ENCODE data around the gene XRCC6.
"Not testable (repeated sequence)": the region's sequence is repeated elsewhere in the genome, so short reads cannot be mapped to it uniquely, and the experiment has no call there.

The XRCC6 gene

DNA sequence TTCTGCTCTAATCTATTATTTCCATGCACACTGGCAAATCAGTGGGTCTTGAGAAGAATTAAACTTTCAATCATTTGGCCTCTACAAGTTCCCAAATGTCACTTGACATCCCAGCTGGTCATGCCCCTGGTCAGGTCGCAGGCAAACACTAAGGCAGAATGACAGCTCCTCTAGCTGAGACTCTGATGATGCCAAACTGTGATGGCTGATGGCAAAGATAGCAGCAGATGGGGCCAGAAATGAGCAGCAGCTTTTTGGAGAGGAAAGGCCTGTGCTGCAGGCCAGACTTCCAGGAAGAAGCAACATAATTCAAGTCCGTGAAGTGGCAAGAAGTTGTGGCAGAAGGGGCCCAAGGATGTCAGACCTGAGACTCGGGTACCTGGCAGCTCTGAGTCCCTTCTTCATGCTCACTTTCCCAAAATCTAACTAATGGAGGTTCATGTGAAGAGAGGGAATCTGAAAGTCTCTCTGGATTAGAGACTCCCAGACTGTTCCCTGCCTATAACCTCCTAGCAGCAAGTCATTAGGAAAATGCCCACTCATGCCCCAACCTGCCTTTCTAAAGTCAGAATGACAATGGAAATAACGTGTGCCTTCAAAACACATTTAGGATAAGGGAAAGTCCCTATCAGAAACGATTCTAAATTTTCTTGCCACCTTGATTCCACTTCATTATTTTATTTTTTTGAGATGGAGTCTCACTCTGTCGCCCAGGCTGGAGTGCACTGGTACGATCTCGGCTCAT lies 22.0 kb upstream of the XRCC6 start:
- no peak for DNase-seq

DNA sequence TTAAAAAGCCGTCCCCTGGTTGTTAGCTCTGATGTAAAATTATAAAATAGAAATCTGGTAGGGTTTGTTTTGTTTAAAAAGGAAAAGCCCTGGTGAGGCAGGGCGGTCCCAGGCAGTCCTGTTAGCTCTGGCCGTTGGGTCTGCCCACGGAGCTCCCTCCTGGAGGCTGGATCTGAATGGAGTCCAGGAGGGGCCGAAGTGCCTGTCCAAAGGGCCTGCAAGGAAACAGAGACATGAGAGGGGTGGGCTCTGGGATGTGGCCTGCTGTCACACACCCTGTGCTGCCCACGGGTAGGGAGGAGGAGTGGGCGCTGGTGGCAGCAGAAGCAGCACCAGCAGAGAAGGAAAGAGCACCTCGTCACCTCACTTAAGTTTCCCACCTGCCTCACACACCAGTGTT lies 20.1 kb upstream of the XRCC6 start:
- DNase-seq, result no peak

- DNase-seq, result no peak
Observed at GRCh38 chr22:41603873-41604332, 17.2 kb upstream of the XRCC6 start.

- no peak for DNase-seq
Observed at GRCh38 chr22:41608386-41608785, 12.7 kb upstream of the XRCC6 start.

DNA sequence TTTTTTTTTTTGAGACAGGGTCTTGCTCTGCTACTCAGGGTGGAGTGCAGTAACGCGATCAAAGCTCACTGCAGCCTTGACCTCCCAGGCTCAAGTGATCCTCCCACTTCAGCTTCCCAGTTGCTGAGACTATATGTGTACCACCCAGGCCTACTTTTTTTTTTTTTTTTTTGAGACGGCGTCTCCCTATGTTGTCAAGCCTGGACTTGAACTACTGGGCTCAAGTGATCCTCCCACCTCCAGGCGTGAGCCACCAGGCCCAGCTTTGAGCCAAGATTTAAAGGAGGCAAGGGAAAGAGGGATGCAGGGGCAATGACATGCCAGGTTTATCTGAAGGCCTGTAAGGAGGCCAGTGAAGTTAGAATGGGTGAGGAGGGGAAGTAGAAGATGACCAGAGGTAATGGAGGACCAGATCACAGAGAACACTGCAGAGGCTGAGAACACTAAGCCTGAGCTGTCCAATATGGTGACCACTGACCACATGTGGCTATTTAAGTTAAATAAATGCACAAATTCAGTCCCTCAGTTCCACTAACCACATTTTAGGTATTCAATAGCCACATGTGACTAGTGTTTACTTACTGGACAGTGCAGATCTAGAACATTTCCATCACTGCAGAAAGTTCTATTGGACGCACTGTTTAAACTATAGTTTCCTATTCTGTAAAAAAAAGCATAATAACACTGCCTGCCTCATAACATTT lies 8.3 kb upstream of the XRCC6 start:
- DNase-seq, result no peak

GRCh38 chr22:41613456-41613855 lies 7.6 kb upstream of the XRCC6 start:
- no peak for DNase-seq

DNA sequence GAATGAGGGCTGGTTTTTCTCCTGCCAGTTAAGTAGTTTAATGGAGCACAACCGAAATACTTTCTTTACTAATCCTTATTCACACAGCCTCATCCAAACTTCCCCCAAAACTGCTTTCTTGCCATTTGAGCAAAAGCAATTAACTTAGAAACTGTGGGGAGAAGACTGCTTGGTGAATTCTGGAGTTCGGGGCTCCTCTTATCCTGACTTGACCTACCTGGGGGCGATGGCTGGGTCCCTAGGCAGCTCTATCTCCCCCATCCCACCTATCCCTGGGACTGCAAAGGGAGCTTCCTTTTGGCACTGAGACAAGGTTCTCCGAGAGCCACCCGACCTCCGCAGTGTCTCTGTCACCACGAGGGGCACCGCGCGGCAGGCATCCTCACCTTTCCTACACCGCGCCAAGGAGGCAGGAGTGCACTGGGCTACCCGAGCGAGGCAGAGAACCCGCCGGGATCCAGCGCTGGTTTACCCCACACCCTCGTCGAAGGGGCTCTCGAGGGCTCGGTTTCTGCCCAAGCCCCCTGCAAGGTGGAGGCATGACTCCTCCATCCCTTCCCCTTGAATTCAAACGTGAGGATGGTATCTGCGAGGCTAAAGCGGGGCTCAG lies 1.0 kb upstream of the XRCC6 start:
- DNase-seq, result no peak

DNA sequence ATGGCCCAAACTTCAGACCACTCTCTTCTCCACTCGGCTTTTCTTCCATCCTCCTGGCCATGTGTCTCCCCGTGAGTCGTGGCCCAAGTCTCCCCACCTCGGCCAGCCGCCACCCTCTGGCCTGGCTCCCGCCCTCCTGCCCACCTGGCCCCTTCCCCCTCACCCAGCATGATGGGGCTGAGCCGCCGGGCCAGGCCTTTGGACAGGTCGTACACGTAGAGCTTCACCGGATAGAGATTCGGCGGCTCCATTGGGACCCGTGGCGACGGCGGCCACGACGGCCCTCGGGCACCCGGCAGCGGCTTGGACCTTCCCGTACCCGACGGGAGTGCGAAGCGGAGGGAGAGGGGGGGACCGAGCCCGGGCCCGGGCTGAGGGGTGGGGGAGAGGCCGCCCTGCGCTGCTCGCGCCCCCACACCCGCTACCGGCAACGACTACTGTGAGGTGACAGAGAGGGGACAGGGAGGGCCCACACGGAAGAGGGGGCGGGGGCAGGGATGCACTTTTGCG lies 451 bp upstream of the XRCC6 start, which contains the start of gene DESI1:
TSS of gene DESI1 (minus strand) at position 455 of the 510 bp plus-strand sequence. CDS start at position 251, 204 bp downstream.
- DNase-seq, result no peak

DNA sequence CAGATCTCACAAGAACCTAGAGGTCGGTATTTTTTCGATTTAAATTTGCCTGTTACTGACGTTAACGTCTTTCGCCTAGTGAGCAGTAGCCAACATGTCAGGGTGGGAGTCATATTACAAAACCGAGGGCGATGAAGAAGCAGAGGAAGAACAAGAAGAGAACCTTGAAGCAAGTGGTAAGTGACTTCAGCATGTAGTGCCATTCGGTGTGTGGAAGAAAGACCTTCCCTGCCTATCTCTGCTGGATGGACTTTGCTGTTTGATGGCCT lies 750 bp downstream of the XRCC6 start:
- no peak for DNase-seq

DNA sequence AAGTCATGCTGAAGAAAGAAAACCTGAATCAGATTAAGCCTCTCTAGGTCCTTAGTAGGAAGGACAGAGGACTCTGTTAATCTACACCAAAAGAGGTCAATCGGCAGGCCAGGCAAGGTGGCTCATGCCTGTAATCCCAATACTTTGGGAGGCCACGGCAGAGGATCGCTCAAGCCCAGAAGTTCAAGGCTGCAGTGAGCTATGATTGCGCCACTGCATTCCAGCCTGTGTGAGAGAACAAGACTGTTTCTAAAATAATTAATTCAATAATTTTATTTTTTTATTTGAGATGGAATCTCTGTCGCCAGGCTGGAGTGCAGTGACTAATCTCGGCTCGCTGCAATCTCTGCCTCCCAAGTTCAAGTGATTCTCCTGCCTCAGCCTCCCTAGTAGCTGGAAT lies 4.5 kb downstream of the XRCC6 start:
- no peak for DNase-seq

DNA sequence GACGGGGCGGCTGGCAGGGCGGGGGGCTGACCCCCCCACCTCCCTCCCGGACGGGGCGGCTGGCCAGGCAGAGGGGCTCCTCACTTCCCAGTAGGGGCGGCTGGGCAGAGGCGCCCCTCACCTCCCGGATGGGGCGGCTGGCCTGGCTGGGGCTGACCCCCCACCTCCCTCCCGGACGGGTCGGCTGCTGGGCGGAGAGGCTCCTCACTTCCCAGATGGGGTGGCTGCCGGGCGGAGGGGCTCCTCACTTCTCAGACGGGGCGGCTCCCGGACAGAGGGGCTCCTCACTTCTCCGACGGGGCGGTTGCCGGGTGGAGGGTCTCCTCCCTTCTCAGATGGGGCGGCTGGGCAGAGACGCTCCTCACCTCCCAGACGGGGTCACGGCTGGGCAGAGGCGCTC lies 10.0 kb downstream of the XRCC6 start:
- DNase-seq, result not testable (repeated sequence)

DNA sequence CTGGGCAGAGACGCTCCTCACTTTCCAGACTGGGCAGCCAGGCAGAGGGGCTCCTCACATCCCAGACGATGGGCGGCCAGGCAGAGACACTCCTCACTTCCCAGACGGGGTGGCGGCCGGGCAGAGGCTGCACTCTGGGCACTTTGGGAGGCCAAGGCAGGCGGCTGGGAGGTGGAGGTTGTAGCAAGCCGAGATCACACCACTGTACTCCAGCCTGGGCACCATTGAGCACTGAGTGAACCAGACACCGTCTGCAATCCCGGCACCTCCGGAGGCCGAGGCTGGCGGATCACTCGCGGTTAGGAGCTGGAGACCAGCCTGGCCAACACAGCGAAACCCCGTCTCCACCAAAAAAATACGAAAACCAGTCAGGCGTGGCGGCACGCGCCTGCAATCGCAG lies 10.5 kb downstream of the XRCC6 start:
- not testable (repeated sequence) for DNase-seq

GRCh38 chr22:41634610-41635009 lies 13.5 kb downstream of the XRCC6 start:
- DNase-seq, result not testable (repeated sequence)

GRCh38 chr22:41636467-41636866 lies 15.4 kb downstream of the XRCC6 start:
- no peak for DNase-seq

DNA sequence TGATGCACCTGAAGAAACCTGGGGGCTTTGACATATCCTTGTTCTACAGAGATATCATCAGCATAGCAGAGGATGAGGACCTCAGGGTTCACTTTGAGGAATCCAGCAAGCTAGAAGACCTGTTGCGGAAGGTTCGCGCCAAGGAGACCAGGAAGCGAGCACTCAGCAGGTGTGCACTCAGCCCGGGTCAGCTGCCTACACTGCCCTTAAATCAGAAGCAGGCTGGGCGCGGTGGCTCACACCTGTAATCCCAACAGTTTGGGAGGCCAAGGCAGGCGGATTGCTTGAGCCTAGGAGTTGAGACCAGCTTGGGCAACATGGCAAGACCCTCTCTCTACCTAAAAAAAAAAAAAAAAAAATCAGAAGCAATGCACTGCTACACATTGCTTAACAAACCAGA lies 16.5 kb downstream of the XRCC6 start:
- DNase-seq, result not testable (repeated sequence)

DNA sequence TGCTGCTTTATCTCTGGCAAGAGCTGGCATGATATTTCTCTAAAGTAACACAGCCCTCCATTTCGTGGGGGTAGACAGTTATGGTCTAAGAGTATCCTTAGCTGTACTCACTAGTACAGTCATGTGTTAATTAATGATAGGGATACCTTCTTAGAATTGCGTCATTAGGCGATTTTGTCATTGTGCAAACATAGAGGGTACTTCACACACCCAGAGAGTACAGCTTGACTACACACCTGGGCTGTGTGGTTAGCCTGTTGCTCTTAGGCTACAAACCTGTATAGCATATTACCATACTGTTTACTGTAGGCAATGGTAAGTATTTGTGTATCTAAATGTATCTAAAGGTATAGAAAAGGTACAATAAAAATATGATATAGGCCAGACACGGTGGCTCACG lies 17.0 kb downstream of the XRCC6 start:
- DNase-seq, result no peak

- no peak for DNase-seq
Observed at GRCh38 chr22:41638748-41639147, 17.7 kb downstream of the XRCC6 start.

DNA sequence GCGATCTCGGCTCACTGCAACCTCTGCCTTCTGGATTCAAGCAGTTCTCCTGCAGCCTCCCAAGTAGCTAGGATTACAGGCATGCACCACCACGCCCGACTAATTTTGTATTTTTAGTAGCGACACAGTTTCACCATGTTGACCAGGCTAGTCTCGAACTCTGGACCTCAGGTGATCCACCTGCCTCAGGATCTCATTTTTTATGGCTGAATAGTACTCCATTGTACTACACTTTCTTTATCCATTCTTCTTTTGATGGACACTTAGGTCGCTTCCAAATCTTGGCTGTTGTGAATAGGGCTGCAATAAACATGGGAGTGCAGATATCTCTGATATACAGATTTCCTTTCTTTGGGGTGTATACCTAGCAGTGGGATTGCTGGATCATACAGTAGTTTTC lies 20.8 kb downstream of the XRCC6 start:
- no peak for DNase-seq

GRCh38 chr22:41642331-41643110 lies 21.4 kb downstream of the XRCC6 start:
- DNase-seq, result no peak

DNA sequence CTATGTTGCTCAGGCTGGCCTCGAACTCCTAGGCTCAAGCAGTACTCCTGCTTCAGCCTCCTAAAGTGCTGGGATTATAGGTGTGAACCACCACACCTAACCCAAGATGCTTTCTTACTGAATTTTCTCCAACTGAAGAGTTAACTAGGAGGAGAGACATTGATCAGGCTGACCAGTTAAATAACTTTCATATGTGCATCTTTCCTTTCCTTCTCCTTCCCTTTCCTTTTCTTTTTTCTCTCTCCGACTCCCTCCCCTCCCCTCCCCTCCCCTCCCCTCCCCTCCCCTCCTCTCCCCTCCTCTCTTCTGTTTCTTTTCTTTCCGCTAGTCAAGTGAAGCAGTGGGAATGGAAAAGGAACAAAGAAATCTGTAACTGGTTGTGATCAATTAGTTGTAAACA lies 26.7 kb downstream of the XRCC6 start:
- DNase-seq, result no peak

DNA sequence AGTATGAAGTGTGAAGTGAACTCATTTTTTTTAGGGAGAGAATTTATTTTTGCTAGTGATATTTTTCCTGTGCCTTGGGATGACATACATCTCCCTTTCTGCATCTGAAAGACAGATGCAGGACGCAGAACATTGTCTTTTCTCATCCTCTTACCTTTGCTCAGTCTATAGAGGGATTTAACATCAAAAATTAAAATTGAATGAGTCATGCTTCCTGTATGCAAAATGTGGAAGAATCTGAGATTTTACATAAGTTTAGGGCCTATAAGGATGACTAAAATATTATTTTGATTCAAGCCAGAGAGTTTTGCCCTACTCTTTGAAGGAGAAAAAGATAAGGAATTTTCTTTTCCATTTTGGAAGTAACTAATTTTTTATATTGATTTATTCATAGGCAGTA lies 27.3 kb downstream of the XRCC6 start:
- DNase-seq, result no peak

GRCh38 chr22:41650229-41650628 lies 29.1 kb downstream of the XRCC6 start:
- no peak for DNase-seq

DNA sequence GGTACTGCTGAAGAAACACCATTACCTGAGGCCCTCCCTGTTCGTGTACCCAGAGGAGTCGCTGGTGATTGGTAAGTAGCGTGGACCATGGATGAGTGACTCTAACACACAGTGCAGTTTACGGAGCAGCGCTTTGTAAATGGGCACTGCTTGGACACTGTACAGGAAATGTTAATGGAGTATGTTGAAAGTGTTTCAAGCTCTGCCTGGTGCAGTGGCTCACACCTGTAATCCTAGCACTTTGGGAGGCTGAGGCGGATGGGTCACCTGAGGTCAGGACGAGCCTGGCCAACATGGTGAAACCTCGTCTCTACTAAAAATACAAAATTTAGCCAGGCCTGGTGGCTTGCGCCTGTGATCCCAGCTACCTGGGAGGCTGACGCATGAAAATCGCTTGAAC lies 29.7 kb downstream of the XRCC6 start:
- DNase-seq, result no peak

Measured in NCI-H187 treated with DMSO at 0.1 percent for 48 hours (cell line).